IMR-90 (cell line): Measurements from ENCODE around the gene NPLOC4. TPM values are rescaled to one million over a fixed set of nuclear protein-coding genes. Genes with fewer than 3 reads are reported as not detected.

Experiments used
- ATAC-seq: fragments of 200-7000 bp; cut with Tn5 transposase; 2 replicates; pipeline ENCODE4 v1.9.1; 2020; ENCODE audit warnings: low read depth, mild to moderate bottlenecking, moderate library complexity
- BruUV-seq: library from RNA; stranded (reverse); fragments of 400-500 nt; replicated peaks from 2 replicates; lab custom pipeline; 2021; lab: Mats Ljungman, UMichigan
- CTCF ChIA-PET: fragments of 300-600 bp; formaldehyde crosslinking; extraction: SDS; loops from one replicate; lab custom pipeline; 2021; ENCODE audit warnings: antibody characterized with exemption; lab: Yijun Ruan, JAX
- POLR2A ChIA-PET: fragments of 300-600 bp; sonication (Branson Sonifier 250); formaldehyde crosslinking; loops from one replicate; lab custom pipeline; 2022; ENCODE audit warnings: antibody characterized with exemption; ENCODE audit not compliant: unreplicated experiment; lab: Charles Lee
- DNase-seq: peaks from one replicate; pipeline ENCODE4 v3.0.0; 2013
- H2AFZ ChIP-seq: replicated peaks from 2 replicates; pipeline ENCODE3; 2013; ENCODE audit warnings: low read length, mild to moderate bottlenecking; ENCODE audit not compliant: poor library complexity
- H2AK5ac ChIP-seq: 2 replicates; pipeline ENCODE4 v1.6.1; 2013; ENCODE audit warnings: low read depth, low read length, inconsistent platforms
- H2AK9ac ChIP-seq: replicated peaks from 2 replicates; pipeline ENCODE3; 2013; ENCODE audit warnings: mild to moderate bottlenecking, low read depth, low read length, moderate library complexity; ENCODE audit not compliant: poor library complexity
- H2BK120ac ChIP-seq: 2 replicates; pipeline ENCODE4 v1.6.1; 2013; ENCODE audit warnings: low read depth, low read length, inconsistent platforms
- H2BK15ac ChIP-seq: 3 replicates; pipeline ENCODE4 v1.6.1; 2013; ENCODE audit warnings: low read depth, low read length, inconsistent platforms
- H2BK20ac ChIP-seq: 2 replicates; pipeline ENCODE4 v1.6.1; 2013; ENCODE audit warnings: low read depth, mild to moderate bottlenecking, inconsistent platforms, low read length, moderate library complexity
- H2BK5ac ChIP-seq: 2 replicates; pipeline ENCODE4 v1.6.1; 2013; ENCODE audit warnings: mild to moderate bottlenecking, low read depth, low read length, inconsistent platforms; ENCODE audit not compliant: poor library complexity, severe bottlenecking
- H3K14ac ChIP-seq: replicated peaks from 2 replicates; pipeline ENCODE4 v1.6.1; 2013; ENCODE audit warnings: low read depth, low read length, inconsistent platforms
- H3K18ac ChIP-seq: 2 replicates; pipeline ENCODE4 v1.6.1; 2013; ENCODE audit warnings: low read depth, low read length, control low read depth
- H3K23ac ChIP-seq: 2 replicates; pipeline ENCODE4 v1.6.1; 2013; ENCODE audit warnings: low read depth, low read length, inconsistent platforms
- H3K27ac ChIP-seq: 2 replicates; pipeline ENCODE4 v1.5.1; 2013; ENCODE audit warnings: mild to moderate bottlenecking, control low read depth, low read length; ENCODE audit not compliant: insufficient read depth
- H3K27me3 ChIP-seq: 2 replicates; pipeline ENCODE4 v1.6.1; 2013; ENCODE audit warnings: low read length; ENCODE audit not compliant: control insufficient read depth, insufficient read depth
- H3K36me3 ChIP-seq: 2 replicates; pipeline ENCODE4 v1.6.1; 2013; ENCODE audit warnings: low read length, mixed read lengths; ENCODE audit not compliant: control insufficient read depth, insufficient read depth
- H3K4ac ChIP-seq: 2 replicates; pipeline ENCODE4 v1.6.1; 2013; ENCODE audit warnings: low read depth, low read length, inconsistent platforms
- H3K4me1 ChIP-seq: 2 replicates; pipeline ENCODE4 v1.6.1; 2013; ENCODE audit warnings: low read length, mixed read lengths; ENCODE audit not compliant: control insufficient read depth, insufficient read depth
- H3K4me2 ChIP-seq: 2 replicates; pipeline ENCODE4 v1.6.1; 2013; ENCODE audit warnings: low read depth, mild to moderate bottlenecking, control low read depth, low read length, moderate library complexity
- H3K4me3 ChIP-seq: 2 replicates; pipeline ENCODE4 v1.5.1; 2013; ENCODE audit warnings: low read depth, mild to moderate bottlenecking, control low read depth, low read length, moderate library complexity; ENCODE audit not compliant: insufficient read depth
- H3K56ac ChIP-seq: 2 replicates; pipeline ENCODE4 v1.6.1; 2013; ENCODE audit warnings: low read length, inconsistent platforms; ENCODE audit not compliant: insufficient read depth; ENCODE audit errors: extremely low read depth
- H3K79me1 ChIP-seq, 2 experiments: 2 replicates each; pipeline ENCODE4 v1.6.1; 2013; ENCODE audit warnings: low read length in 2 of 2, inconsistent platforms in 1 of 2, low read depth in 1 of 2
- H3K9ac ChIP-seq: 2 replicates; pipeline ENCODE4 v1.6.1; 2013; ENCODE audit warnings: low read depth, low read length, control low read depth
- H3K9me1 ChIP-seq: 2 replicates; pipeline ENCODE4 v1.6.1; 2013; ENCODE audit warnings: low read length, inconsistent platforms; ENCODE audit not compliant: insufficient read depth
- H3K9me3 ChIP-seq: 2 replicates; pipeline ENCODE4 v1.6.1; 2013; ENCODE audit warnings: low read length; ENCODE audit not compliant: control insufficient read depth, insufficient read depth
- H4K20me1 ChIP-seq: 2 replicates; pipeline ENCODE4 v1.6.1; 2013; ENCODE audit warnings: low read length, inconsistent platforms; ENCODE audit not compliant: insufficient read depth
- H4K5ac ChIP-seq: 2 replicates; pipeline ENCODE4 v1.6.1; 2013; ENCODE audit warnings: mild to moderate bottlenecking, low read depth, low read length, control low read depth
- H4K8ac ChIP-seq, 2 experiments: 2 replicates each; pipeline ENCODE4 v1.6.1; 2013; ENCODE audit warnings: low read depth in 2 of 2, low read length in 2 of 2, control low read depth in 1 of 2, inconsistent platforms in 1 of 2
- H4K91ac ChIP-seq: 2 replicates; pipeline ENCODE4 v1.6.1; 2013; ENCODE audit warnings: low read depth, low read length, inconsistent platforms; ENCODE audit not compliant: insufficient read depth
- BHLHE40 ChIP-seq: fragments of 150-350 bp; IDR thresholded peaks from 2 replicates; pipeline ENCODE4 v1.6.1; 2016; ENCODE audit warnings: mild to moderate bottlenecking, low read depth, low read length
- CEBPB ChIP-seq: IDR thresholded peaks from 2 replicates; pipeline ENCODE4 v1.6.1; 2012; ENCODE audit warnings: low read depth, low read length, improper control_type of control experiment
- CHD1 ChIP-seq: IDR thresholded peaks from 2 replicates; pipeline ENCODE4 v1.6.1; 2012; ENCODE audit warnings: low read depth, low read length, improper control_type of control experiment
- FOS ChIP-seq: fragments of 150-350 bp; IDR thresholded peaks from 2 replicates; pipeline ENCODE4 v1.6.1; 2016; ENCODE audit warnings: low read depth, low read length
- MAZ ChIP-seq: IDR thresholded peaks from 2 replicates; pipeline ENCODE4 v1.6.1; 2012; ENCODE audit warnings: low read depth, mild to moderate bottlenecking, low read length, improper control_type of control experiment, moderate library complexity, borderline replicate concordance
- MXI1 ChIP-seq: IDR thresholded peaks from 2 replicates; pipeline ENCODE4 v1.6.1; 2012; ENCODE audit warnings: low read depth, mild to moderate bottlenecking, low read length, moderate library complexity, borderline replicate concordance
- NFE2L2 ChIP-seq: fragments of 150-350 bp; IDR thresholded peaks from 2 replicates; pipeline ENCODE4 v1.6.1; 2016; ENCODE audit warnings: low read depth, mild to moderate bottlenecking, low read length
- RAD21 ChIP-seq: IDR thresholded peaks from 2 replicates; pipeline ENCODE4 v1.6.1; 2012; ENCODE audit warnings: low read length, improper control_type of control experiment
- RFX5 ChIP-seq: IDR thresholded peaks from 2 replicates; pipeline ENCODE4 v1.8.0; 2012; ENCODE audit warnings: low read depth, mild to moderate bottlenecking, low read length, moderate library complexity
- SMC3 ChIP-seq: fragments of 150-350 bp; IDR thresholded peaks from 2 replicates; pipeline ENCODE4 v1.6.1; 2016; ENCODE audit warnings: low read depth, mild to moderate bottlenecking, antibody characterized with exemption, low read length, moderate library complexity
- WGBS, 2 experiments: methylation state at CpG; one replicate each; pipeline versions ENCODE4 v1.1.5 to v1.1.7; 2013; ENCODE audit warnings: missing lambda C conversion rate in 2 of 2; ENCODE audit not compliant: insufficient read length in 1 of 2; ENCODE audit errors: extremely low coverage in 2 of 2; 5-methylcytosine and 5-hydroxymethylcytosine counted together
- dilution Hi-C: fragments of 300-500 bp; cut with HindIII; formaldehyde crosslinking; loops from one replicate; pipeline ENCODE4 v1.14.3; 2018; ENCODE audit warnings: low sequenced_read_pairs; ENCODE audit not compliant: unreplicated experiment
- in situ Hi-C: fragments of 300-500 bp; cut with MboI; formaldehyde crosslinking; loops from 3 replicates; pipeline ENCODE4 v1.14.3; 2019; ENCODE audit warnings: low sequenced_read_pairs, inconsistent platforms, mixed read lengths
- intact Hi-C: fragments of 100-400 bp; cut with micrococcal nuclease; formaldehyde crosslinking; loops from 2 replicates; pipeline ENCODE4 v1.10.0; 2022
- polyA plus RNA-seq, 3 experiments: library from polyadenylated mRNA; depleted of rRNA; stranded (reverse); fragments of >200 nt; gene quantifications; 2 replicates each; pipeline ENCODE4 v1.2.3, GENCODE V29; 2012; ENCODE audit warnings: low replicate concordance in 1 of 3
- total RNA-seq: library from RNA; depleted of rRNA; stranded (reverse); fragments of >200 nt; gene quantifications from 2 replicates; pipeline ENCODE4 v1.2.3, GENCODE V29; 2012
- TF ChIP-seq, protein P1 (sequence below): fragments of 150-350 bp; IDR thresholded peaks from 2 replicates; pipeline ENCODE4 v1.6.1; 2017; ENCODE audit warnings: mild to moderate bottlenecking, antibody characterized with exemption, low read length, low read depth
- TF ChIP-seq, protein P2 (sequence below): conservative IDR thresholded peaks from 2 replicates; pipeline ENCODE4 v1.5.1; 2012; ENCODE audit warnings: mild to moderate bottlenecking, low read depth, low read length, improper control_type of control experiment
- TF ChIP-seq, protein P3 (sequence below): fragments of 150-350 bp; IDR thresholded peaks from 2 replicates; pipeline ENCODE4 v1.6.1; 2016; ENCODE audit warnings: low read depth, mild to moderate bottlenecking, low read length, moderate library complexity, borderline replicate concordance

NPLOC4 gene
- total and polyA plus RNA-seq, 2 of the 4 experiments (the other 2 are of a cell fraction) = 70.4 to 78.3 TPM

DNA sequence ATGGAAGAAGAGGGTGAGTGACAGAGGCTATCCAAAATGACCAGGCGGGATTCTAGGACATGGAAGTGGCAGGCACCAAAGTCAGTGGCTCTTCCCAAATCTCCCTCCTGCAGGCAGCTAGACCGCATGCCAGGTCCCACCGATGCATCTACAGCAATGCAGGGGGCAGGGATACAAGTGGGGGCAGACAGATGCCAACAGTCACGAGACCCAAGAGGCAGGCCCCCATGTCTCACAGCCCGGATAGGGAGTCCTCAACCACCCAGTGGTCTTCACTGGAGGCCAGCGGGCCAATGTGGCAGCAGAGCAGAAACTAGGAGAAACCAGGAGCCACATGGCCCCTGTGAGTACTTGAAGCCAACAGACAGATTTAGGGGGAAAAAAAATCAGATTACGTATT lies 20.0 kb downstream of the NPLOC4 start:
- dilution Hi-C loops (no loop called here), in situ Hi-C loops (no loop called here), intact Hi-C loops (no loop called here)
- H2BK15ac ChIP-seq = no peak overlapping the region
- no TSS peak for BruUV-seq
- no peak overlapping the region for H3K23ac ChIP-seq
- no peak overlapping the region for H2BK20ac ChIP-seq
- no peak overlapping the region for H2BK120ac ChIP-seq
- ChIA-PET CTCF (no interaction called here), POLR2A (no interaction called here)
- H3K4me3 ChIP-seq = no peak overlapping the region
- peaks cover 53% of the 10 kb centered on the region for H4K20me1 ChIP-seq
- no peak overlapping the region for H3K27ac ChIP-seq
- peaks cover 4% of the 10 kb centered on the region for H3K4me1 ChIP-seq
- H3K27me3 ChIP-seq = no peaks in the 10 kb centered on the region
- peaks cover 10% of the 10 kb centered on the region; the same call in 1 of the 2 replicates for H3K9me1 ChIP-seq
- peaks cover 28 to 63% of the 10 kb centered on the region in 2 experiments for H3K79me1 ChIP-seq
- no peak overlapping the region for H2AK9ac ChIP-seq
- H4K91ac ChIP-seq = no peak overlapping the region
- no peak overlapping the region for H3K14ac ChIP-seq
- H3K4ac ChIP-seq = no peak overlapping the region
- no peak overlapping the region for H2BK5ac ChIP-seq
- H2AFZ ChIP-seq = no peak overlapping the region
- ATAC-seq (no peak), DNase-seq (no peak)
- no peak overlapping the region for H3K56ac ChIP-seq
- H3K9me3 ChIP-seq = no peaks in the 10 kb centered on the region
- H4K5ac ChIP-seq = no peak overlapping the region
- no peak overlapping the region for H3K4me2 ChIP-seq
- no peak overlapping the region for H2AK5ac ChIP-seq
- no peak overlapping the region for H3K18ac ChIP-seq
- 96% methylated on average over 4 of the region's 7 CpGs; no CpG with 5 or more reads in 1 of the 2 experiments for WGBS, 2 experiments
- no peak overlapping the region for H3K9ac ChIP-seq
- H3K36me3 ChIP-seq = peaks cover 44% of the 10 kb centered on the region
- TF ChIP-seq BHLHE40 (no peak), CEBPB (no peak), NFE2L2 (no peak), MAZ (no peak), SMC3 (no peak), MXI1 (no peak), FOS (no peak), RAD21 (no peak), CHD1 (no peak), RFX5 (no peak)
- TF ChIP-seq, protein P1, sequence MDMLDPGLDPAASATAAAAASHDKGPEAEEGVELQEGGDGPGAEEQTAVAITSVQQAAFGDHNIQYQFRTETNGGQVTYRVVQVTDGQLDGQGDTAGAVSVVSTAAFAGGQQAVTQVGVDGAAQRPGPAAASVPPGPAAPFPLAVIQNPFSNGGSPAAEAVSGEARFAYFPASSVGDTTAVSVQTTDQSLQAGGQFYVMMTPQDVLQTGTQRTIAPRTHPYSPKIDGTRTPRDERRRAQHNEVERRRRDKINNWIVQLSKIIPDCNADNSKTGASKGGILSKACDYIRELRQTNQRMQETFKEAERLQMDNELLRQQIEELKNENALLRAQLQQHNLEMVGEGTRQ = no peak
- TF ChIP-seq, protein P2, sequence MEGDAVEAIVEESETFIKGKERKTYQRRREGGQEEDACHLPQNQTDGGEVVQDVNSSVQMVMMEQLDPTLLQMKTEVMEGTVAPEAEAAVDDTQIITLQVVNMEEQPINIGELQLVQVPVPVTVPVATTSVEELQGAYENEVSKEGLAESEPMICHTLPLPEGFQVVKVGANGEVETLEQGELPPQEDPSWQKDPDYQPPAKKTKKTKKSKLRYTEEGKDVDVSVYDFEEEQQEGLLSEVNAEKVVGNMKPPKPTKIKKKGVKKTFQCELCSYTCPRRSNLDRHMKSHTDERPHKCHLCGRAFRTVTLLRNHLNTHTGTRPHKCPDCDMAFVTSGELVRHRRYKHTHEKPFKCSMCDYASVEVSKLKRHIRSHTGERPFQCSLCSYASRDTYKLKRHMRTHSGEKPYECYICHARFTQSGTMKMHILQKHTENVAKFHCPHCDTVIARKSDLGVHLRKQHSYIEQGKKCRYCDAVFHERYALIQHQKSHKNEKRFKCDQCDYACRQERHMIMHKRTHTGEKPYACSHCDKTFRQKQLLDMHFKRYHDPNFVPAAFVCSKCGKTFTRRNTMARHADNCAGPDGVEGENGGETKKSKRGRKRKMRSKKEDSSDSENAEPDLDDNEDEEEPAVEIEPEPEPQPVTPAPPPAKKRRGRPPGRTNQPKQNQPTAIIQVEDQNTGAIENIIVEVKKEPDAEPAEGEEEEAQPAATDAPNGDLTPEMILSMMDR = no peak
- TF ChIP-seq, protein P3, sequence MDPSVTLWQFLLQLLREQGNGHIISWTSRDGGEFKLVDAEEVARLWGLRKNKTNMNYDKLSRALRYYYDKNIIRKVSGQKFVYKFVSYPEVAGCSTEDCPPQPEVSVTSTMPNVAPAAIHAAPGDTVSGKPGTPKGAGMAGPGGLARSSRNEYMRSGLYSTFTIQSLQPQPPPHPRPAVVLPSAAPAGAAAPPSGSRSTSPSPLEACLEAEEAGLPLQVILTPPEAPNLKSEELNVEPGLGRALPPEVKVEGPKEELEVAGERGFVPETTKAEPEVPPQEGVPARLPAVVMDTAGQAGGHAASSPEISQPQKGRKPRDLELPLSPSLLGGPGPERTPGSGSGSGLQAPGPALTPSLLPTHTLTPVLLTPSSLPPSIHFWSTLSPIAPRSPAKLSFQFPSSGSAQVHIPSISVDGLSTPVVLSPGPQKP = no peak
- H4K8ac ChIP-seq = no peak overlapping the region
